ENCODE results near the gene SUGCT.
"Not testable (repeated sequence)": the region's sequence is repeated elsewhere in the genome, so short reads cannot be mapped to it uniquely, and the experiment has no call there.

The SUGCT gene

DNA sequence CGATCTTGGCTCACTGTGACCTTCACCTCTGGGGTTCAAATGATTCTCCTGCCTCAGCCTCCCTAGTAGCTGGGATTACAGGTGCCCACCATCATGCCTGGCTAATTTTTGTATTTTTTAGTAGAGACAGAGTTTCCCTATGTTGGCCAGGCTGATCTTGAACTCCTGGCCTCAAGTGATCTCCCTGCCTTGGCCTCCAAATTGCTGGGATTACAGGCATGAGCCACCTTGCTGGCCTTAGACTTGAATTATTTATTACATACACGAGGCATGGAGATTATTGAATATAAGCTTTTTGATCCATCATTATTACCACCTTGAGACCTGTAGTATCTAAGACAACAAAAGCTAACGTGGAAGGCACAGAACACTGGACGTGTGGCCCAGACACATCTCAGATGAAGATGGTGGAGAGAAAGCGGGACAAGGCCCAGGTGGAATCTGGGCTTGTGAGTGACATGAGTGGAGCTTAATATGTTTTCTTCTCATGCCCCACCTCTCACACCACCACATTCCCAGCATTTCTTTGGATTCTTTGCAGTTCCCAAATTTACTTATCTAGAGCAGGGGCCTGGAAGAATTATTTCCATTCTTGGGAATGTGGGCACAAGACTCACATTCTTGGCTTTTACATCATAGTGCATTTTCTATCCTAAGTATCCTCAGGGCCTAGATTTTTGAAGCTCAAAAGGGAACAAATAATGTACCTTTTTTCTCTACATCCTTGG lies 76.6 kb downstream of the SUGCT start:
- Mint-ChIP-seq H3K36me3 (no peaks in the 10 kb centered on the region), H3K27ac (no peak overlapping the region), H3K4me1 (no peaks in the 10 kb centered on the region), H3K4me3 (no peak overlapping the region), H3K9me3 (no peaks in the 10 kb centered on the region), H3K27me3 (no peaks in the 10 kb centered on the region)

DNA sequence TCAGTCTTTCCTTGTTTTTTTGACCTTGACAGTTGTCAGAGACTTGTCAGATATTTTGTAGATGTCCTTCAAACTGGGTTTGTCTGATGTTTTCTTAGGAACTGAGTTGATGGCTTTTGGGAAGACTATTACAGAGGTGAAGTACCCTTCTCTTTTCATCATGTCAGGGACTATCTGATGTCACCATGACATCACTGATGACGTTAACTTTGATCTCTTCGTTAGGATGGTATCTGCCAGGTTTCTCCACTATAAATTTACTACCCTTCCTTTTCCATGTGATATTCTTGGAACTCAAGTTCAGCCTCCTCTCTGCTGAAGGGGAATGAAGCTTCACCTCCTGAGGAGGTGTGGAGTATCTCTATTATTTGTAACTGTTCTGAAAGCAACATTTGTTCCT lies 78.5 kb downstream of the SUGCT start:
- Mint-ChIP-seq H3K27ac (no peak overlapping the region), H3K9me3 (no peaks in the 10 kb centered on the region), H3K4me3 (no peak overlapping the region), H3K4me1 (no peaks in the 10 kb centered on the region), H3K27me3 (no peaks in the 10 kb centered on the region), H3K36me3 (peaks cover 1% of the 10 kb centered on the region)

DNA sequence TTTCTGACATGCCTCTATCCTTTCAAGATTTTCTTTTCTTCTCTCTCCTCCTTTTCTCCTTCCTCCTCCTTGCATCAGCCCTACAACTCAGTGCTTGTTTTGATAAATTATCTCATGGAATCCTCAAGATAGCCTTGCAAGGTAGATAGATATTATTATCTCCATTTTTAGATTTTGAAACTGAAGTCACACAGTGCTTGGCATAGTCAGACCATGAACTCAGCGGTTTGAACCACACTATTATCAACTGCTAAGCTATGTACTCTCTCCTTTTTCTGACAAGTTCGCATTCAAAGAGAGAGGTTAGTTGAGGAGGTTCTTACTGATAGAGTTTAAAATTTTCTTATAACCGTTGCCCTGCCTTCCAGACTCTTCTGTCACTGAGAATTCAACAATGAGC lies 79.1 kb downstream of the SUGCT start:
- H3K36me3 Mint-ChIP-seq = peaks cover 2% of the 10 kb centered on the region
- no peaks in the 10 kb centered on the region for H3K27me3 Mint-ChIP-seq
- no peaks in the 10 kb centered on the region for H3K9me3 Mint-ChIP-seq
- no peaks in the 10 kb centered on the region for H3K4me1 Mint-ChIP-seq
- no peak overlapping the region for H3K27ac Mint-ChIP-seq
- H3K4me3 Mint-ChIP-seq = no peak overlapping the region

DNA sequence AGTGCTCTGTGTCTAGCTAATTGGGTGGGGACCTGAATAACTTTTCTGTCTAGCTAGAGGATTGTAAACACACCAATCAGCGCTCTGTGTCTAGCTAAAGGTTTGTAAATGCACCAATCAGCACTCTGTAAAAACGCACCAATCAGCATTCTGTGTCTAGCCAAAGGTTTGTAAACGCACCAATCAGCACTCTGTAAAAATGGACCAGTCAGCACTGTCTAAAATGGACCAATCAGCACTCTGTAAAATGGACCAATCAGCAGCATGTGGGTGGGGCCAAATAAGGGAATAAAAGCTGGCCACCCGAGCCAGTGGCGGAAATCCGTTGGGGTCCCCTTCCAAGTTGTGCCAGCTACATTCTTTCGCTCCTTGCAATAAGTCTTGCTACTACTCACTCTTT lies 83.8 kb downstream of the SUGCT start:
- not testable (repeated sequence) for H3K27ac Mint-ChIP-seq, H3K27me3 Mint-ChIP-seq, H3K9me3 Mint-ChIP-seq, H3K4me3 Mint-ChIP-seq, H3K36me3 Mint-ChIP-seq, H3K4me1 Mint-ChIP-seq

DNA sequence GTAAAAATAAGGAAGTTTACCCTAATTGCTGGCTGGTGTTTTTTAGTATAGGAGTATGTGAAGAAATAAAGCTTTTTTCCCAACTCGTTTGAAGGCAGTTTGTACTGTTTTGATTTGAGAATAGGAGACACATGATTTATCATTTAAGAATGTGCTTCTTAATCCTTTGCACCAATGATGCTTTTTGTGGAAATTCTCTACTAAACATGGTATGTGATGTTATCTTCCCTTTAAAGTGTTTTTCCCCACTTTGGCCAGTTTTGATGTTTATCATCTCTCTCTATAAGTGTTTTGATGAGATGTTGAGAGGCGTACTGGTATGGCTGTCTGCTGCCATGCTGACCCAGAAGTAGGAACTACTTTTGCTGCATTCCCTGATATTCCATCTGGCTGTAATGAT lies 85.1 kb downstream of the SUGCT start:
- Mint-ChIP-seq H3K27ac (no peak overlapping the region), H3K27me3 (no peaks in the 10 kb centered on the region), H3K4me1 (no peaks in the 10 kb centered on the region), H3K4me3 (no peak overlapping the region), H3K36me3 (peaks cover 5% of the 10 kb centered on the region), H3K9me3 (no peaks in the 10 kb centered on the region)

DNA sequence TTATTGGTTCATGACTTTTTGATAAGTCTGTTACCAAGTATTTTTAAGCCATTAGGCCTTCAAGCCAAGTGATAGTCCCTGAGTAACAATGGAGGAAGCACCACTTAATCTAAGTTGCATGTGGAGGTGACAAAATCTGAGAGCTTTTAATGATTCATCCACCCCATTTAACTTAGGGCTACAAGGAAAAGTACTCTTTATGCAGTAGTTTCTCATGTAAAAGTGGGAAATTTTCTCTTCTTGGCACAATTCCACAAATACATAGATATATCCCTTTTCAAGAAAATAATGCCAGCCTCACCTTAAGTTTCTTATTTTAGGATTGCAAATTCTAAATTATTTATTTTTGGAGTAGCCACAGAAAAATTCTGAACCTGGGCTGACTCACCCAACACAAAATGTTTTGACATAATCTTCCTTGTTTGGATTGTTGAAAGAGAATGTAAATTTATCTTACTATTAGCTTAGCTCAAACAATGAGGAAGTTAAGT lies 85.7 kb downstream of the SUGCT start:
- H3K4me1 Mint-ChIP-seq = no peaks in the 10 kb centered on the region
- H3K36me3 Mint-ChIP-seq = peaks cover 5% of the 10 kb centered on the region
- H3K27me3 Mint-ChIP-seq = no peaks in the 10 kb centered on the region
- H3K9me3 Mint-ChIP-seq = no peaks in the 10 kb centered on the region
- H3K4me3 Mint-ChIP-seq = no peak overlapping the region
- H3K27ac Mint-ChIP-seq = no peak overlapping the region

DNA sequence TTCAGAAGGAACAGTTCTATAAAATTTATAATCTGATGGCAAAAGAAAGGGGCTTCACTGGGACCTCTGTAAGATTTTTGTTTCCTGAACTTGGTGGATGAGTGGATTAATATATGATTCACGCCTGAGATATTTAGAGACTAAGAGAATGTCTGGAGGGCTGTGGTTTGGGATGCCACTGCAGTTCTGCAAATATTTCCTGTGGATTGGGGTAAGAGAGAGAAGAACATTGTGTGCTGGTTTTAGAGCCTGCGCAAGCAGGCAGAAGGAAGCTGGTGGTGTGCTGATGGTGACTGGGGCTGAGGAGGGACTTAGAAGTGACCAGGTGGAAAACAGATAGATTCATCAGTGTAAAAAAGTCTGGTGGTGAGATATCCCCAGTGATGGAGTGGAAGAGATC lies 87.0 kb downstream of the SUGCT start:
- Mint-ChIP-seq H3K27me3 (no peaks in the 10 kb centered on the region), H3K36me3 (peaks cover 5% of the 10 kb centered on the region), H3K9me3 (no peaks in the 10 kb centered on the region), H3K4me1 (no peaks in the 10 kb centered on the region), H3K27ac (no peak overlapping the region), H3K4me3 (no peak overlapping the region)

DNA sequence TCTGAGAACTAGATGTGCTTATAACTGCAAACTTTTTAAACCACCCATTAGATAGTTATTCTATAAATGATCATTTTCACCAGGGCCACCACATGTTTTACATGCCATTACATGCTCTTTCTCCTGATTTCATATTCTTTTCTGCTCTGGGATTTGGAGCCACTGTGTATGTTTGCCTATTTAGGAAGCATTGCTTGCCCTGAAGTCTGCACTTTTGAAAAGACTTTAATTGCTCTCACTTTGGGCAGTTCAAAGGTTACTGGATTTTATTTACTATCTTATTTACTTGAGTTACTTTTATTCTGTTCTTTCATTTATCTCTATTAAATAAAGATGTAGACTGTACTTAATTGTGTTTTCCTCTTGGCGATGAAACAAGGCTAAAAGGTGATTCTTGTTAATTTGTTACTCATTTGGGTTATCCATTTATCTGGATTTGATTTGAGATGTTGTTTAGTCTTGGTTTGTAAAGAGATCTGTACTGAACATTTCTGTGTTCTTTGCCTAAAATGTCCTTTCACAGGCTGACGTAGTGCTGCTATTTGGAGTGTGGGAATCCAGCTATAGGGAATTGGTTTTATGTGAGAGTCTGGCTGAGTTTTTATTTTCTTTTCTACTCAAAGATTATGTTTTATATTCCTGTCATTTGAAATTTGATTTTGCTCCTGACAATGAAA lies 88.8 kb downstream of the SUGCT start:
- Mint-ChIP-seq H3K4me3 (no peak overlapping the region), H3K9me3 (no peaks in the 10 kb centered on the region), H3K27ac (no peak overlapping the region), H3K36me3 (peaks cover 4% of the 10 kb centered on the region), H3K27me3 (no peaks in the 10 kb centered on the region), H3K4me1 (no peaks in the 10 kb centered on the region)

DNA sequence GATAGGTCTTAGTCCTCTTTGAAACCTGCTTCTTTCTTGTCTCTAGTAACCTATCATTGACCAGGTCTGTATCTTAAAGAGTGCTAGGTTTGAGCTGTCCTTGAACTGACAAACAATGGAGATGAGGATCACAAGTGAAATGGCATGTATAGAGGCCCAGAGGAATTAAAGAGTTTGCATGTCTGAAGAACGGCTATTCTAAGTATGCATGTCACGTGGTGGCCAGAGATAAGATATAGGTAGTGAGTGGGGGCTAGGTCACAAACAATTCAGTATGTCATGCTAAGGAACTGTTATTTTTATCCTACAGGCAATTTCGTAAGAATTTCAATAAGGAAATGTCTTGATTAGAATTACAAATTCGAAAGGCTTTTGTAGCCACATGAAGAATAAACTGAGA lies 95.3 kb downstream of the SUGCT start:
- no peaks in the 10 kb centered on the region for H3K27me3 Mint-ChIP-seq
- no peak overlapping the region for H3K27ac Mint-ChIP-seq
- no peaks in the 10 kb centered on the region for H3K36me3 Mint-ChIP-seq
- no peak overlapping the region for H3K4me3 Mint-ChIP-seq
- H3K4me1 Mint-ChIP-seq = peaks cover 16% of the 10 kb centered on the region
- no peaks in the 10 kb centered on the region for H3K9me3 Mint-ChIP-seq

DNA sequence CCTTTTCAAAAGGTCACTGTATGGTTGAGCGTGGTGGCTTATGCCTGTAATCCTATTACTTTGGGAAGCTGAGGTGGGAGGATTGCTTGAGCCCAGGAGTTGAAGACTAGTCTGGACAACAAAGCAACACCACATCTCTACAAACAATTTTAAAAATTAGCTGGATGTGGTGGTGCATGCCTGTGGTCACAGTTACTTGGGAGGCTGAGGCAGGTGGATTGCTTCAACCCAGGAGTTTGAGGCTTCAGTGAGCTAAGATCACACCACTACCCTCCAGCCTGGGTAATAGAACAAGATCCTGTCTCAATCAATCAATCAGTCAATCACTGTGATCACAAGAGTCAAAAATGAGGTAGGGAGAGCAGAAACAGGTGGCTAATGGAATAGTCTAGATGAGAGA lies 97.0 kb downstream of the SUGCT start:
- Mint-ChIP-seq H3K36me3 (no peaks in the 10 kb centered on the region), H3K4me3 (no peak overlapping the region), H3K4me1 (peaks cover 16% of the 10 kb centered on the region), H3K9me3 (no peaks in the 10 kb centered on the region), H3K27ac (no peak overlapping the region), H3K27me3 (no peaks in the 10 kb centered on the region)

DNA sequence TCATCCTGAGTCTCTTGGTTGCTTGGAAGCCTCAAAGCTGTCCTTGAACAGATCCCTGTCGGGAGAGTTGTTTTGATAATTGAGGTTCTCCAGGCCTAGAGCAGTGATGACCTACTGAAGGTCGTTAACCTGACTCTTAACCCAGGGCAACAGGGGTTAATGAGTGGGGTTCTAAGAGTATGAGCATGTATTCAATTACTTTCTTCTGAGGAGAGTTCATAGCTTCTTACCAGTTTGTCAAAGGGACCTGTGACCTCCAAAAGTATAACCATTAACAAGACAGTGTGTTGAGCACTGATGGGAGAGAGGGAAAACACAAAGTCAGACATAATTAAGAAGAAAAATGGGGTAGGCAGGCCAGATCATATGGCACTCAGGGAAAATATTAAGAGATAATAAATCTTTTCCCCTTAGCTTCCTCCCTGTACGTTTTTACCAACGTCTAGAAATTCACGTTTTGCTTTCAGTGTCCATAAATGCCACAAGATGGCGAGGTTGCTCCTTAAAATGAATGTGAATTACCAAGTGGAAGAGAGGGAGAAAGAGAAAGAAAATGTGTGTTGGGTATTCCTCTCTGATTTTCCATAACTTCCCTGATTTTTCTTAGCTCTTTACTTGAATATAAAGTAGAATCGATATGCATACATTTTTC lies 97.6 kb downstream of the SUGCT start:
- Mint-ChIP-seq H3K27me3 (no peaks in the 10 kb centered on the region), H3K4me1 (peaks cover 16% of the 10 kb centered on the region), H3K4me3 (no peak overlapping the region), H3K9me3 (no peaks in the 10 kb centered on the region), H3K36me3 (no peaks in the 10 kb centered on the region), H3K27ac (no peak overlapping the region)

DNA sequence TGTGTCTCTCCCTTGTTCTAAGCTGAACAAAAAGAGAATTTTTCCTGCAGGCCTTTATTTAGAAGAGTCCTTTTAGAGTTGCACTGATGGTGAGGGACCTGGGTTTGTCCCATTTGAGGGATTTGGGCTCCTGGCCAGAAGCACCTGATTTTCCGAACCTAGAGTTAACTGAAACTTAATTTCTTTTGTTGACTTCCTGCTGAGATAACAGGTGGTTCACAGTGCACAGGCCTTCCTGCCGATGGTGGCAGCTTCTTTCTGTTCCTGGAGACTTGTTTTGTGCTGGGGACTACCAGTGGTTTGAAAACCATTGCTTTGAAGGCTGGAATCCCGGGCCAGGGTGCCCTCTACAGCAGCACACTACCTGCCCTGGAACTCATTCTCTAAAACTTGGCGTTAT lies 99.2 kb downstream of the SUGCT start:
- H3K4me1 Mint-ChIP-seq = peaks cover 16% of the 10 kb centered on the region
- no peak overlapping the region for H3K27ac Mint-ChIP-seq
- no peaks in the 10 kb centered on the region for H3K36me3 Mint-ChIP-seq
- no peak overlapping the region for H3K4me3 Mint-ChIP-seq
- H3K9me3 Mint-ChIP-seq = no peaks in the 10 kb centered on the region
- no peaks in the 10 kb centered on the region for H3K27me3 Mint-ChIP-seq

DNA sequence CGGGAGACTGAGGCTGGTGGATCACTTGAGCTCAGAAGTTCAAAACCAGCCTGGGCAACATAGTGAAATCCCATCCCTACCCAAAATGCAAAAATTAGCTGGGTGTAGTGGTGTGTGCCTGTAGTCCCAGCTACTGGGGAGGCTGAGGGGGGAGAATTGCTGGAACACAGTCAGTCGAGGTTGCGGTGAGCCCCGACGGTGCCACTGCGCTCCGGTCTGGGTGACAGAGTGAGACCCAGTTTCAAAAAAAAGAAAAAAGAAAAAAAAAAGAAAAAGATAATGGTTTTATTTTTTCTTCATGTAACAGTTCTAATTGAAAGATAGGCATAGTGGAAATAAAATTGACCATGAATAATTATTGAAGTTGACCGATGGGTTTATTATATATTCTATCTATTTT lies 99.9 kb downstream of the SUGCT start:
- Mint-ChIP-seq H3K27ac (no peak overlapping the region), H3K4me3 (no peak overlapping the region), H3K9me3 (no peaks in the 10 kb centered on the region), H3K4me1 (peaks cover 16% of the 10 kb centered on the region), H3K36me3 (no peaks in the 10 kb centered on the region), H3K27me3 (no peaks in the 10 kb centered on the region)

DNA sequence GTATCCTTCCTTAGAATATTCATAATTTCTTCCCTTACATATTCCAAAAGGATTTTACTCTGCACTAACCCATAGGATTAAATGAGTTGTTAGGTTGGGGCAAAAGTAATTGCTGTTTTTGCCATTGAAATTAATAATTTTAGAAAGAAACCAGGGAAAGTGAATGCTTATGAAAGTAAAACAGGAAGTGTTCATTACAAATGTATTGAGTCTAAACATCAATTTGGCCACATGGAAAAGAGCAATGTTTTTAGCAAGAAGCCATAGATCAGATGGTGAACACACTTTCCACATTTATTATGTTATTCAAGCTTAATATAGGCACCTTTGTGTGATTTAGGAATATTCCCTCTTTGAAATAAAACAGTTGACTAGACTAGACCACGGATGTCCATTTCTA lies 102.9 kb downstream of the SUGCT start:
- Mint-ChIP-seq H3K36me3 (no peaks in the 10 kb centered on the region), H3K27me3 (no peaks in the 10 kb centered on the region), H3K9me3 (no peaks in the 10 kb centered on the region)

DNA sequence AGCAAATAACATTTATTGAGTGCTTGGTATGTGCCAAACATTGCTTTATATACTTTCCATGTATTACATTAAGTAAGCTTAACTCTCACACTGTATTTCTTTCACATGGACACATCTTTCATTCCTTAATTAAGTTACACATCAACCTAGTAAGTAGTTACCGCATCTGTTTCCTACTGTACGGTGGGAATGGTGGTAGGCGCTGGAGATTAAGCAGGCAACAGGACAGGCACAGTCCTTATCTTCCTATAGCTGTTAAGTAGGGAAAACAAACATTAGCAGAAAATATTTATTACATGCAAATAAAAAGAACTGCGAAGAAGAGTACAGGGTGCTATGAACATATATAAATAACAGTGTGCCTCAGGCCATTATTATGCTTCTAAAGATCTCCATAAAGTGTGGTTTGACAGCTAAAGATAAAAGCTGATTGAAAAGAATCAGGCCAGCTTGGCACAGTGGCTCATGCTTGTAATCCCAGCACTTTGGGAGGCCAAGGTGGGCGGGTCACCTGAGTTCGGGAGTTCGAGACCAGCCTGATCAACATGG lies 105.0 kb downstream of the SUGCT start:
- H3K27me3 Mint-ChIP-seq = no peaks in the 10 kb centered on the region
- no peak overlapping the region for H3K27ac Mint-ChIP-seq
- H3K9me3 Mint-ChIP-seq = no peaks in the 10 kb centered on the region
- H3K36me3 Mint-ChIP-seq = no peaks in the 10 kb centered on the region
- H3K4me3 Mint-ChIP-seq = no peak overlapping the region
- no peaks in the 10 kb centered on the region for H3K4me1 Mint-ChIP-seq

More for the DNA sequence above, 102.9 kb downstream of the SUGCT start:
- Mint-ChIP-seq H3K4me3 (no peak overlapping the region), H3K27ac (no peak overlapping the region), H3K4me1 (peaks cover 7% of the 10 kb centered on the region)

DNA sequence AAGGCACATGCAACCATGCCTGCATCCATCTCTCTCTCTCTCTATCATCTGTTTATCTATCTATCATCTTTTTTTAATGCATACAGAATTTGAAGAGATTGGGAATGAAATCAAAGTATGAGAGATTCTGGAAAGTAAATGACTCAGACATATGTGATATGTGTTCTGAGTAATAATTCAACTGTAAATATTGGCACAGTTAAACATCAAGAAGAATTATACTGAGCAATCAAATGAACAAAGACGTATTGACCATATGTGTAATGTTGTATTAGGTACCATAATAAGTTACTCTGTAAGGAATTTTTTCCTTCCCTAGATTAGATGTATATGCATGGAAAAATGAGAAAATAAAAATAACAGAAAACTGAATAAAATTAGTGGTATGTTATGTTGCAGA lies 108.3 kb downstream of the SUGCT start:
- H3K4me1 Mint-ChIP-seq = no peaks in the 10 kb centered on the region
- no peaks in the 10 kb centered on the region for H3K27me3 Mint-ChIP-seq
- H3K27ac Mint-ChIP-seq = no peak overlapping the region
- H3K9me3 Mint-ChIP-seq = no peaks in the 10 kb centered on the region
- no peak overlapping the region for H3K4me3 Mint-ChIP-seq
- no peaks in the 10 kb centered on the region for H3K36me3 Mint-ChIP-seq
